ENCODE measurements around the gene CZIB. TPM values are rescaled to one million over a fixed set of nuclear protein-coding genes. Genes with fewer than 3 reads are reported as not detected.

The CZIB gene
- total and polyA plus RNA-seq, 2 of the 8 experiments (the other 6 are each of a cell fraction or from before 2014, with no cell fraction given) = 46.5 to 48.0 TPM

DNA sequence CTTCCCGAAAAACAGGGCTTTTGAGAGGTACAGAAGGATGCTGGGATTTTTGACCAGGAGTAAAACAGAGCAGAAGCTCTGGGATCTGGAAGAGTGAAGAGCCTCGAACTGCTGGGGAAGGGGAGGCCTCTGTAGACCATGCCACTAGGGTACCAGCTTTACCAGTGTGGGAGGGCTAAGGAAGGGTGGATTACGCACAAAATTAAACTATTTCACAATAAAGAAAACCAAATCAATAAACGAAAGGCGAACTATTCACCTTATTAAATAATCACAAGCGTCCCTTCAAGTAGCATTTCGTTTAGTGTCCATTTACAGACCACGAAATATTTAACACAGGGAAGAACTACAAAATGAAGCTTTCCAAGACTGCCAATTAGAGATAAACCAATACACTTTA is 723 bp downstream of the CZIB start:
- Histone ChIP-seq H2AFZ (ENCODE audit: low read length) (no peak overlapping the region), H4K91ac (replicated peaks; ENCODE audit: insufficient read length, low read length) (no peak overlapping the region), H4K20me1 (replicated peaks in 1 of 2; ENCODE audit: control insufficient read depth in 1 of 2, insufficient read depth in 2 of 2, low read length in 2 of 2) (no peaks in the 10 kb centered on the region), H2BK5ac (ENCODE audit: low read depth, low read length) (no peak overlapping the region), H3K14ac (ENCODE audit: insufficient read length) (no peak overlapping the region), H2AK5ac (ENCODE audit: low read depth, low read length) (no peak overlapping the region), H3K56ac (replicated peaks; ENCODE audit: insufficient read length, low read depth, low read length) (no peak overlapping the region), H3K27me3 (replicated peaks in 1 of 4; ENCODE audit: control insufficient read depth in 3 of 4, extremely low read depth in 1 of 4, insufficient read depth in 3 of 4, low read length in 3 of 4) (peaks cover 0 to 2% (median 0%) of the 10 kb centered on the region in 4 experiments; a peak in 1 of 7 replicates), H3K36me3 (ENCODE audit: control insufficient read depth in 2 of 4, insufficient read depth in 4 of 4, low read length in 3 of 4) (peaks cover 0 to 28% (median 4%) of the 10 kb centered on the region in 4 experiments; a peak in 5 of 8 replicates), H4K8ac (ENCODE audit: extremely low read depth, insufficient read depth, low read length) (no peak overlapping the region), H3K4ac (replicated peaks; ENCODE audit: insufficient read length, low read depth, low read length) (no peak overlapping the region), H3K4me1 (replicated peaks in 1 of 4; ENCODE audit: control insufficient read depth in 3 of 4, insufficient read depth in 4 of 4, low read length in 3 of 4) (peaks cover 0 to 5% (median 1%) of the 10 kb centered on the region in 4 experiments; a peak in 3 of 7 replicates), H3K9ac (replicated peaks in 1 of 4; ENCODE audit: extremely low read depth in 1 of 4, low read depth in 3 of 4, low read length in 3 of 4) (peak overlapping the region in 2 of 4 experiments; percentile 48 to 81; a peak in 2 of 7 replicates), H3K23ac (ENCODE audit: insufficient read length) (no peak overlapping the region), H3K79me2 (ENCODE audit: control insufficient read depth in 1 of 2, insufficient read depth in 2 of 2, low read length in 2 of 2) (peaks cover 0 to 10% of the 10 kb centered on the region in 2 experiments; a peak in 1 of 4 replicates), H3K27ac (ENCODE audit: low read depth, low read length) (no peak overlapping the region), H4K5ac (ENCODE audit: insufficient read length, low read depth, low read length) (no peak overlapping the region), H3K79me1 (ENCODE audit: low read depth, low read length) (peaks cover 2% of the 10 kb centered on the region; the same call in 1 of the 2 replicates), H3K18ac (ENCODE audit: extremely low read depth, low read length) (peak overlapping the region; percentile 6; the same call in 1 of the 2 replicates), H2BK20ac (ENCODE audit: low read length) (no peak overlapping the region), H3K9me3 (ENCODE audit: insufficient read depth in 2 of 2, low read depth in 1 of 2, low read length in 1 of 2) (no peaks in the 10 kb centered on the region), H2BK12ac (ENCODE audit: low read depth, low read length) (no peak overlapping the region), H3K23me2 (ENCODE audit: low read depth, low read length) (peaks cover 8% of the 10 kb centered on the region; the same call in 1 of the 2 replicates), H3K4me2 (ENCODE audit: insufficient read depth in 1 of 2, low read depth in 2 of 2, low read length in 2 of 2) (peak overlapping the region; percentile 76 to 78), H2BK120ac (replicated peaks; ENCODE audit: low read depth, low read length) (no peak overlapping the region), H2BK15ac (ENCODE audit: low read length) (no peak overlapping the region), H3K4me3 (ENCODE audit: extremely low read depth in 1 of 4, insufficient read depth in 2 of 4, low read depth in 3 of 4, low read length in 4 of 4) (peak overlapping the region; percentile 76 to 90 (median 80))
- no peak for TF ChIP-seq RFX5 (IDR thresholded peaks at IDR 0.05; ENCODE audit: borderline replicate concordance, low read depth, low read length)
- FAIRE-seq = no peak
- DNase-seq (ENCODE audit: low read depth in 1 of 2, low spot score in 2 of 2) = no peak
- WGBS, 2 experiments (ENCODE audit: extremely low coverage in 1 of 2, insufficient coverage in 1 of 2, insufficient read length in 1 of 2, insufficient replicate concordance in 2 of 2, low coverage in 1 of 2, low lambda C conversion rate in 2 of 2, missing lambda C conversion rate in 1 of 2) = 33% methylated on average over 8 of the region's 8 CpGs; no CpG with 5 or more reads in 1 of the 2 experiments
- POLR2A ChIA-PET (ENCODE audit: partially characterized antibody) = interaction anchor here (0.6 to 7.2 kb wide), 6 partner anchors 10 to 845 kb away, joined by 3 to 62 read pairs (median 4); partner anchors contain the start of gene MAGOH
- CTCF ChIA-PET (ENCODE audit: partially characterized antibody) = interaction anchor here (0.6 to 1.2 kb wide), 2 partner anchors 9 to 252 kb away, joined by 3 read pairs; no protein-coding TSS in a partner anchor
